GM21529 (cell line): ENCODE data around the gene NFATC4.
A peak's percentile ranks its signal among the peaks of the same experiment; 100 is the strongest.

ENCODE experiments used
- ATAC-seq: cut with Tn5 transposase; IDR thresholded peaks from one replicate; pipeline ENCODE4 v1.9.1; 2021; ENCODE audit not compliant: unreplicated experiment

The NFATC4 gene

DNA sequence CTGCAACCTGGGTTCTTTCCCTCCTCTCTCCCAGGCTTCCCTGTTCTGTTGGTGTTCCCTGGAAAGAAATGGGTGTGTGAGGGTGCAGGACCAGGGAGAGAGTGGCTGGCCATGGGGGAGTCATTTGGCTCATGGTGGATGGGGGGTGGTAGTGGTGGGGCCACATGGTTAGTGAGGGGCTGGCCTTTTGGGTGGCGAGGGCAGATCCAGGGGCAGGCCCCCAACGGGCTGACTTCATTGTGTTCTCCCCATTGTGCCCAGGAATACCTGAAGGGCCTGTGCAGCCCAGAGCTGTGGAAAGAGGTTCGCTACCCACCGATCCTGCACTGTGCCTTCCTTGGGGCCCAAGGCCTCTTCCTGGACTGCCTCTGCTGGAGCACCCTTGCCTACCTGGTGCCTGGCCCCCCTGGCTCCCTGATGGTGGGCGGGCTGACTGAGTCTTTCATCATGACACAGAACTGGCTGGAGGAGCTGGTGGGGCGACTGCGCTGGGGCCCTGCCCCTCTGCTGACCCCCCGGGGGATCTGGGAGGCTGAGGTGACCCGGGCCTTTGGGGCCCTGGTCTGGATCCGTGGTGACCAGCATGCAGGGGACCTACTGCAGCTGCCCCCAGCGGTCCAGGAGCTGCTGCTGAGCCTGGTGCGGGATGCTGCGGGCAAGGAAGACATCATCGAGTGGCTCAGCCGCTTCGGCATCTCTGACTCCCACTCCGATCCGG lies 39.8 kb downstream of the NFATC4 start:
- ATAC-seq = no peak

DNA sequence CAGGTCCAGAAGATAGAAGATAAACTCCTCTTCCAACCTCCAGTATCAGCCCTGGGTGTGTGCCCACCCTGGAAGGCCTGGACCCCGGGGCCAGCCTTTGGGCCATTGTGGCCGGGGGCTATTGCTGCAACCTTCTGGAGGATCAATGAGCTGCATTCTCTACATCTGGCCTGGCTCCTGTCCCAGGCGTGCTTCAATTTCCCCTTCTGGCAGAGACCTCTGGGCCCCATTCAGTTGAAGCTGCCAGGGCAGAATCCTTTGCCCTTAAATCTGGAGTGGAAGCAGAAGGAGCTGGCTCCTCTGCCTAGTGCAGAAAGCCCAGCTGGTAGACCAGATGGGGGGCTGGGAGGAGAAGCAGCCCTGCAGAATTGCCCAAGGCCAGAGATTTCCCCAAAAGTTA lies 40.8 kb downstream of the NFATC4 start:
- no peak for ATAC-seq

DNA sequence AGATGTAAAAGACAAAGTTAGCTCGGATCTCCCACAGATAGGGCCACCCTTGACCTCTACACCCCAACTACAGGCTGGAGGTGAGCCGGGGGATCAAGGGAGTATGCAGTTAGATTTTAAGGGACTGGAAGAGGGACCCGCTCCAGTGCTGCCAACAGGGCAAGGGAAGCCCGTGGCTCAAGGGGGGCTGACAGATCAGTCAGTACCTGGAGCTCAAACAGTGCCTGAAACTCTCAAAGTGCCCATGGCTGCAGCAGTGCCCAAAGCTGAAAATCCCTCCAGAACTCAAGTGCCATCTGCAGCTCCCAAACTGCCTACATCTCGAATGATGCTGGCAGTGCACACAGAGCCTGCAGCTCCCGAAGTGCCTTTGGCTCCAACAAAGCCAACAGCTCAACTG lies 41.2 kb downstream of the NFATC4 start:
- ATAC-seq = no peak

DNA sequence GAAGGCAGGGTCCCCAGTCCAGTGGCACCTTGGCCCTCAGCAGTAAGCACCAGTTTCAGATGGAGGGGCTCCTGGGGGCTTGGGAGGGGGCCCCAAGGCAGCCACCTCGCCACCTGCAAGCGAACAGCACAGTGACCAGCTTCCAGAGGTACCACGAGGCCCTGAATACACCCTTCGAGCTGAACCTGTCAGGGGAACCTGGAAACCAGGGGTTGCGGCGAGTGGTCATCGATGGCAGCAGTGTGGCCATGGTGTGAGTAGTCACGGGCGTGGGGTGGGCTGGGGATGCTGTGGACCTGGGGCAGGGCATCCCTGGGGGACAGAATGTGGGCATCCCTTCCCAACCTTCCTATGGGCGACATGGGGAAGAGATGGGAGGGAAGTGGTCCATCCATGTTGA lies 42.0 kb downstream of the NFATC4 start:
- ATAC-seq = no peak

DNA sequence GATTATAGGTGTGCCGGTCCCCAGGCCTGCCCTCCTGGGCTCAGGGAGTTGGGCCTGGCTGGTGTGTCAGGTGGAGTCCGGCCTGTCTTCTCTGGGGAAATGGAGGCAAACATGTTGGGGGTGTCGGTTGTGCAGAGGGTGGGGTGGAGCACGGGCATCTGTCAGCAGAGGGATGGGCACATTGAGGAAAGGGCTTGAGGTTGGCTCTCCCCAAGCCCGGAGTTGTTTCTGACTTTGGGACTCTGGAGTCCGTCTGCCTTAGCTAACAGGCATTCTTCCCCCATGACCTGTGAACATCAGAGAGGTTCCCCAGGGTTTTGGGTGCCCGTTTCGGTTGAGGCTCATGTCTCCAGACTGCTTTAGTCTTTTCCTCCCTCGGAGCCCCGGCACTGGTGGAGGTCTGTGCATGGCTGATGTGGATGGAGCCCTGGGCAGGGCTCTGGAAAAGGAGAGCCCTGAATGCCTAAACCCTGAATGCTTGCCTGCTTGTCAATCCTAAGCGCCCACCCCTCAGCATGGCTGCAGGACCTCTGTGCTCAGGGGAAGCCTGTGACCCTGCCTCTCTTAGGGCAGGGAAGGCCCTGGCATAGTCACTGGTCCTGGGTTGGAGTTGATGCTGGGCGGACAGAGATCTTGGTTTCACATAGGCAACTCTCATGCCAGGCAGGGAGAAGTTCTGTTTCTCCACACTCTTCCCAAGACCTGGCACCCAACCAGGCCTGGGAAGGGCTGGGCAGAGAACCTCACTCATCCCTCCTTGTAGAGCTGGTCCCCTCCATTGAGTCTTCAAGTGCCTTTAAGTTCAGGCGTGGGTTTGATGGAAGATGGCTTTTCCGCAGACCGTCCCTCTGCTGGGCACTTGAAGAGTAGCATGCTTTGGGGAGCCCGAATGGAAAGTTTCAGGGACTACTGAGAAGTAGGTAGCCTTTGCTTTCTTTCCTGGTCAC lies 43.7 kb downstream of the NFATC4 start:
- peak; percentile 73 for ATAC-seq

DNA sequence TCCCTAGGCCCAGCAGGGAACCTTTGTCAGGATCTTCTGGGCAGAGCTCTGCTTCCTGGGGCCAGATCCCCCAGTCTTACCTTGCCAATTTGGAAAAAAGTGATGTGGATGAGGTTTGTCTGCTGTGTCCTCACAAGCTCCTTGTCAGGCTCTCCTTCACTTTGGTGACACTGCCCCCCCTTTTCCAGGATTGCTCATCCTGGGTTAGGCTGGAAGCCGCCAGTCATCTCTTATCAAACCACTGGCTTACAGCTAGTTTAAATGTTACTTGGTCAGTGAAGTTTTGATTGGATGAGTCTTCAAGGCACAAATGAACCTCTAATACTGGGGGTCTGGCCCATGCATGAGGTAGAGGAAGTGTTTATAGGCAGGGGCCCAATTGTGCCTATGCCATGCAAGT lies 46.1 kb downstream of the NFATC4 start:
- ATAC-seq = no peak

DNA sequence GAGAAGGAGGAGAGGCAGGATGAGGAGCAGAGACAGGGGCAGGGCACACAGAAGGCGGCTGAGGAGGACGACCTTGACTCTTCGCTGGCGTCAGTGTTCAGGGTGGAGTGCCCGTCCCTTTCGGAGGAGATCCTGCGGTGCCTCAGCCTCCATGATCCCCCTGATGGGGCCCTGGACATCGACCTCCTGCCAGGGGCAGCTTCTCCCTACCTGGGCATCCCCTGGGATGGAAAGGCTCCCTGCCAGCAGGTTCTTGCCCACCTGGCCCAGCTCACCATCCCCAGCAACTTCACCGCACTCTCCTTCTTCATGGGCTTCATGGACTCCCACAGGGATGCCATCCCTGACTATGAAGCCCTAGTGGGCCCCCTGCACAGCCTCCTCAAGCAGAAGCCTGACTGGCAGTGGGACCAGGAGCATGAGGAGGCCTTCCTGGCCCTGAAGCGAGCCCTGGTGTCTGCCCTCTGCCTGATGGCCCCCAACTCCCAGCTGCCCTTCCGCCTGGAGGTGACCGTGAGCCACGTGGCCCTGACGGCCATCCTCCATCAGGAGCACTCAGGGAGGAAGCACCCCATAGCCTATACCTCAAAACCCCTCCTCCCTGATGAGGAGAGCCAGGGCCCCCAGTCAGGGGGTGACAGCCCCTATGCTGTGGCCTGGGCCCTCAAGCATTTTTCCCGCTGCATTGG lies 46.9 kb downstream of the NFATC4 start:
- no peak for ATAC-seq

DNA sequence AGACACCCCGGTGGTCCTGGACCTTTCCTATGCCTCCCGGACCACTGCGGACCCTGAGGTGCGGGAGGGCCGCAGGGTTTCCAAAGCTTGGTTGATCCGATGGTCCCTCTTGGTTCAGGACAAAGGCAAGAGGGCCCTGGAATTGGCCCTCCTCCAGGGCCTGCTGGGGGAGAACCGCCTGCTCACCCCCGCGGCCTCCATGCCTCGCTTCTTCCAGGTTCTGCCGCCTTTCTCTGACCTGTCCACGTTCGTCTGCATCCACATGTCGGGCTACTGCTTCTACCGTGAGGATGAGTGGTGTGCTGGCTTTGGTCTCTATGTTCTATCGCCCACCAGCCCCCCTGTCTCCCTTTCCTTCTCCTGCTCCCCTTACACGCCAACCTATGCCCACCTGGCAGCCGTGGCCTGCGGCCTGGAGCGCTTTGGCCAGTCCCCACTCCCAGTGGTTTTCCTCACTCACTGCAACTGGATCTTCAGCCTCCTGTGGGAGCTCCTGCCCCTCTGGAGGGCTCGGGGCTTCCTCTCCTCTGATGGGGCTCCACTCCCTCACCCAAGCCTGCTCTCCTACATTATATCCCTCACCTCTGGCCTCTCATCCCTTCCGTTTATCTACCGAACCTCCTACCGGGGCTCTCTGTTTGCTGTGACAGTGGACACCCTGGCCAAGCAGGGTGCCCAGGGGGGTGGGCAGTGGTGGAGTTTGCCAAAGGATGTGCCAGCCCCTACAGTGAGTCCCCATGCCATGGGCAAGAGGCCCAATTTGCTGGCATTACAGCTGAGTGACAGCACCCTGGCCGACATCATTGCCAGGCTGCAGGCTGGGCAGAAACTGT lies 47.7 kb downstream of the NFATC4 start:
- no peak for ATAC-seq

DNA sequence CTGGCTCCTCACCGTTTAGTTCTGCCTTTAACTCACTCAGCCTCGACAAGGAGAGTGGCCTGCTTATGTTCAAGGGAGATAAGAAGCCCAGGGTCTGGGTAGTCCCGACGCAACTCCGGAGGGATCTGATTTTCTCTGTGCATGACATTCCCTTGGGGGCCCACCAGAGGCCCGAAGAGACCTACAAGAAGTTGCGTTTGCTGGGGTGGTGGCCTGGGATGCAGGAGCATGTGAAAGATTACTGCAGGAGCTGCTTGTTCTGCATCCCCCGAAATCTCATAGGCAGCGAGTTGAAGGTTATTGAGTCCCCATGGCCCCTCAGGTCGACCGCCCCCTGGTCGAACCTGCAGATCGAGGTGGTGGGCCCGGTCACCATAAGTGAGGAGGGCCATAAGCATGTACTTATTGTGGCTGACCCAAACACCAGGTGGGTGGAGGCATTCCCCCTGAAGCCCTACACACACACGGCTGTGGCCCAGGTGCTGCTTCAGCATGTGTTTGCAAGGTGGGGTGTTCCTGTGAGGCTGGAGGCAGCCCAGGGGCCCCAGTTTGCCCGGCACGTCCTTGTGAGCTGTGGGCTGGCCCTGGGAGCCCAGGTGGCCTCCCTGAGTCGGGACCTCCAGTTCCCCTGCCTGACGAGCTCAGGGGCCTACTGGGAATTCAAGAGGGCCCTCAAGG lies 48.4 kb downstream of the NFATC4 start:
- ATAC-seq = no peak

DNA sequence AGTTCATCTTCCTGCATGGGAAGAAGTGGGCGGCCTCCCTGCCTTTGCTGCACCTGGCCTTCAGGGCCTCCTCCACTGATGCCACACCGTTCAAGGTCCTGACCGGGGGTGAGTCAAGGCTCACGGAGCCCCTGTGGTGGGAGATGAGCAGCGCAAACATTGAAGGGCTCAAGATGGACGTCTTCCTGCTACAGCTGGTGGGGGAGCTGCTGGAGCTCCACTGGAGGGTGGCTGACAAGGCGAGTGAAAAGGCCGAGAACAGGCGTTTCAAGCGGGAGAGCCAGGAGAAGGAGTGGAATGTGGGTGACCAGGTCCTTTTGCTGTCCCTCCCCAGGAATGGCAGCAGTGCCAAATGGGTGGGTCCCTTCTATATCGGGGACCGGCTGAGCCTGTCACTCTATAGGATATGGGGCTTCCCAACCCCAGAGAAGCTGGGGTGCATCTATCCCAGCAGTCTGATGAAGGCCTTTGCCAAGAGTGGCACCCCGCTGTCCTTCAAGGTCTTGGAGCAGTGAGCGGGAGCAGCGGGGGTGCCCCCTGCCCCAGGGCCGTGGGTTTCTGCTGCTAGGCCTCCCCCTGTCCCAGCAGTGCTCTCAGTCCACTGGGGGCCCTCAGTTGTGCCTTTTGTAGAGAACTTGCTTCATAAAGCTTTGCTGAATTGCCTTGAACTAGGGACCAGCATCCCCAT lies 49.1 kb downstream of the NFATC4 start:
- no peak for ATAC-seq

DNA sequence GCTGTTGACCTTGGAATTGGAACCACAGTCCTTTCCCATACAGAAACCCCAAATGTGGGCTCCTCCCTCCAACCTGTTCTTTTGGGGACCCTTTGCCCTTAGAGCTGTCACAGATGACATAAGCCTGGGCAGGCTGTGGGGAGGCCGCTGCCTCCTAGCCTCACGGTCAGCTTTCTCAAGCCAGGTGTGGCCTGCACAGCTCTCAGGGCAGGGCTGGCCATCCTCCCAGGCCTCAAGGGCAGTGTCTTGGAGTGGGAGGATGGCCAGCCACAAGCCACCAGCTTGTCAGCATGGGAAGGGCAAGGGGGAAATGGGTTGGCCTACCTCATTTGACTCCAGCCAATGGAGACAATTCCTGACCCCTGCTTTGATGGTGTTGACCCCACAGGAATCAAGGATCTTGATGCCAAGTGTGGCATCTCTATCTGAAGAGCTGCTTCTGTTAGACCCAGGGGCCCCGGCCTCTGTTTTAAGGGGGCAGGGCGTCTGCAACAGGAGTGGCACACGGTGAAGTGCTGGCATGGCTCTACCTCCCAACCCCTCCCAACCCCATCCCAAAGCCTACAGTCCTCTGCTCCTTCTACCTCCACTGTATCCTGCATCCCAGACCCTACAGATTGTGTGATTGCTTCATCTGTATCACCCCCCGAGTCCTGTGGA lies 50.0 kb downstream of the NFATC4 start:
- ATAC-seq = no peak

DNA sequence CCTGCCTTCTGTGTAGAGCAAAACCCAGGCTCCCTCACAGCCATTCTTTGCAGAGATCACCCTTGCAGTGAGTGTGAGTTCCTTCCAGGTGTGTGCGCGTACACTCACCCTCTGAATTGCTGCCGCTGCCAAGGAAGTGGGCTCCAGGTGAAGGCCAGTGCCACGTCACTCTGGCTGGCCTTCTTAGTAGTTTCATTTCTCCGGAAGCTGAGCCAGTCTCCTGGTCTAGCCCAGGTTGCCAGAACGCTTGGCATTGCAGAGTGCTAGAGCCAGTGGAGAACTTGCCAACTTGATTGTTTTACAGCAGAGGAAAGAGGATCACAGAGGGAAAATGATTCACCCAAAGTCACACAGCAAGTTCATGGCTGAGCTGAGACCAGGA lies 50.5 kb downstream of the NFATC4 start:
- no peak for ATAC-seq

DNA sequence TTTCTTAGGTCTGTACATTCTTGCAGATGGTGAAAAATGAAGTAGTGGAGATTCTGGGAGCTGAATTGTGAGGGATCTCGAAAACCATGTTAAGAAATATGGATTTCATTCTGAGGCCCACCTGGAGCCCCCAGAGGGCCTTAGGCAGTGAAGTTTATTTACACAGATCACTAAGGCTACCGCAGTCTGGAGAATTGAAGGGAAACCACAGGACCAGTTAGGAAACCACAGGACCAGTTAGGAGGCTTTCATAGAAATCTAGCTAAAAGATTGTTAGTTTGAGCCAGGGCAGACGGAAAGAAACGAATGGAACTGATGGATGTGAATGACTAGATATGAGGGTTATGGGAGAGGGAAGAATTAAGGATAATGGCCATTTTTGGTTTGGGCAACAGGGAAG lies 54.3 kb downstream of the NFATC4 start:
- ATAC-seq = no peak

DNA sequence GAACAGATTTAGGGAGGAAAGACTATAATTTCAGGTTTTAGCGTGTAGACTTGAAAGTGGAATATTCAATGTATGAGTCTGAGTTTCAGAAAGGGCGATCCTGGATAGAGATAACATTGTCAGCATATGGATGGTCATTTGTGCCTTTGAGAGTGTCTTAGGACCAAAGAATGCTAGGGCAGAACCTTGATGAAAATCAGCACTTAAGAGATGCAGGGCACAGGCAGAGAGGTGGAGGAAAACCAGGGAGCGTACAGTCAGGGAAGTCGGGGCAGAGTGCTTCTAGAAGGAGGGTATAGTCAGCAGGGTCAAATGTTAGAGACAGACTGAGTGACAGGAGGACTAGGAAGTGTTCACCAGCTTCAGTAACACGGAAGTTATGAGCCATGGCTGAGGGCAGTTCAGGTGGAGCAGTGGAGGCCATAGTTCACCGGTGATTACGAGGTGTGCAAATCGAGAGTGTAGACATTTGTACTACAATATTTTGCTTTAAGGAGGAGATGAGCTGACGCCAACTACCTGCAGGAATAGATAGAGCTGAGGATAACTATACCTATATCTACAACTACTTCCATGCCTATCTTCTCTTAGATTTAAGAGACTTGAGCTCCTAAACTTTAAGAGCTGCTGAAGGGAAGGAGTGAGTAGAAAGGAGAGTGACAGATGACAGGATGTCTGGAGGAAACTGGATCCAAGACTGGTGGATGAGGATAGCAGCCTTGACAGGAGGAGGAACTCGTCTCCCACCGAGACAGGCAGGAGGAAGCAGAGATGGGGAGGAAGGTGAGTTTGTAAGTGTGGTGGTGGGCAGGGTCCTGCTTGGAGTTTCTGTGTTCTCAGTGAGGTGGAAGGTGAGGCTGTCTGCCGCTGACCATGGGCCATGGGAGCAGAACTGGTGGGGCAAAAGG lies 55.0 kb downstream of the NFATC4 start:
- ATAC-seq = no peak

DNA sequence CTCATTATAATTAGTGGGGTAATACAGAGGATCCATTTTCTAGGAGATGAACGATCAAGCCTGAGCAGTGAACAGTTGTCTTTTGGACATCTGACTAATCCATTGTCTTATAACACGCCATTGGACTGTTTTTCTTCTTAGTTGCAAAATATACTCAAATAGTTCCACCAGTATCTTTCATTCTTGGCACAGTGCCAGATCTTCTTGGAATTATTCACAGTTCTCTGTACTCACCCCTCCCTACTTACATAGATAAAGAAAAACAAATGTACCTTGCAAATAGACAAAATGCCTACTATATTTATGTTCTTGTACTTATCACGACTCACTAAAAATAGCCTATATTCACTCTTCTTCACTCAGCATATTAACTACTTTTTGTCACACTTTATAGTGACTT lies 57.7 kb downstream of the NFATC4 start:
- no peak for ATAC-seq

DNA sequence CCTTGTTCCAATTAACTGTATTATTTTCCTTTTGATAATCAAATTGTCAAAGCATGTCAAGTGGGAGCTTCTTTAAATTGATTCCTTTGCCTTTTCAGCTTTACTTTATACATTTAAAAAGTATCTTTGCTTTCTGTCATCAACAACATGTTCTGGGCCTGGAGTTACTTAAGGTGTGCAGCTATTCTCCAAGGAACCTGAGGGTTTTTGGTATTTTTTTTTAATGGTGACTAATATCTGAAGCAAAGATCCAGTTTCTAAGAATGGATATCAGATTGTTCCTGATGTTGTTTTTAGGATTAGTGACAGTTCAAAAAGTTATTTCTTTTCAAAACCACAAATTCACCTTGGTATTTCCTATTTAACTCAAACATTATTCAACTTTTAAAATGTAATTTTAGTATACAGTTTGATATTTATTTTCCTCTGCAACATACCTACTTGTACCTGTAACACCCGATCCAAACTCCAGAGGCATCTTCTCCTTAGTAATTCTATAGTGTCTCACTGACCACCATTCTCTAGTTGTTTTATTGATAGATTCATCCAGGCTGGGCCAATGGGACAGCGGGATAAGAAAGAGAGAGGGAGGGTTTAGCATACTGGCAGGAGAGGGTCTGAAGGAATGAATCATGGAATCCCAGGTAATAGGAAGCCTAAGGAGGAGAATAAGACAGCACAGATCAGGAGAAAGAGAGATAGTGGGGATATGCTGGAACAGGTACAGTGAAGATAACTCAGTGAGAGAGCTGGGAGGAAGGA lies 58.3 kb downstream of the NFATC4 start:
- no peak for ATAC-seq

DNA sequence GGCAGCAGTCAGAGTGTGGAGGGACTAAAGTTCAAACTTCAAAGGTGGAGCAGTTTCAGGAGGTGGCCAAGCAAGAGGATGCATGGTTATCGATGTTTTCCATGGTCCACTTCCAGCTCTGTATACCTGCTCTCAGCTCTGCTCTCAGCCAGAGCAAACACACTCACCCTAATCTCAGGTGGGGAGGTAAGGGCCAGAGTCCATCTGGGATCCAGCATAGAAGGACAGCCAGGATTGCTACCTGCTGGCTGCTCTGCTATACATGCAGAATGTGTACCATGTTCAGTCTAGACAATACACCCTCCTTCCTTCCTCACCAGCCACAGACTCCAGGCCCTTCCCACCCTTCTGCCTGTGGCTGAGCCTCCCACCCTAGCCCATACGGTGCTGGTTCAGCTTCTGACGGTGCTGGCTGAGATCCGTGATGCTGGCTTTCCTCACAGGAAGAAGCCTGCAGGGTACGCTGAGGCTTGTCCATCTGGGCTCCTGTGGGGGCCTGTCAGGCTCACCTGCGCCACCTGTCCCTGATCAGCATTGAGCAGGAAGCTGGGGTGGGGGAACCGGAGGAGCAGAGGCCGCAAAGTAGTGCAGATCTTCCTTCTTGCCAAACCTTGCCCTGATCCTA lies 59.0 kb downstream of the NFATC4 start:
- no peak for ATAC-seq
